Adipose tissue (tissue), 3 donors: ENCODE measurements around the gene CEP170B. TPM values are rescaled to one million over a fixed set of nuclear protein-coding genes. Genes with fewer than 3 reads are reported as not detected.
"Not testable (repeated sequence)": the region's sequence is repeated elsewhere in the genome, so short reads cannot be mapped to it uniquely, and the experiment has no call there.

Experiments
- H3K27ac ChIP-seq: one replicate; pipeline ENCODE4 v1.5.1; 2013; ENCODE audit warnings: low read depth, low read length
- WGBS, 3 donors: extraction: QIAGEN DNeasy Blood & Tissue Kit; methylation state at CpG; one replicate each; pipeline ENCODE4 v1.1.7; 2013; 5-methylcytosine and 5-hydroxymethylcytosine counted together
- polyA plus RNA-seq, 3 donors: library from polyadenylated mRNA; stranded (reverse); fragments of 200-250 nt; gene quantifications; one replicate each; pipeline ENCODE4 v1.2.3, GENCODE V29; 2013
- donor health status: healthy with polysubstance abuse.
- donor health status: Bipolar disorder and iron deficiency.
- donor health status: healthy.

Gene CEP170B
- polyA plus RNA-seq, 3 donors, result 10.2 to 17.1 (median 11.8) TPM

- H3K27ac ChIP-seq, result not testable (repeated sequence)
- 89 to 96% (median 93%) methylated on average over 18 to 20 of the region's 20 CpGs for WGBS, 3 donors
Observed at GRCh38 chr14:104945266-104945665, 80.2 kb downstream of the CEP170B start.

Other genes with a start within 250 kb of the CEP170B start
- 100 to 1,000 TPM in 2 of 3 donors, 10 to 100 TPM in 1; 20.3 to 105 (median 101) TPM for gene INF2, start 175.7 kb upstream of the CEP170B start, polyA plus RNA-seq
- gene ADSS1, start 141.0 kb upstream of the CEP170B start, polyA plus RNA-seq, result 10 to 100 TPM in 2 of 3 donors, 1 to 10 TPM in 1; 4.3 to 13.6 (median 12.6) TPM
- 100 to 1,000 TPM; 148 to 213 (median 182) TPM for gene SIVA1, start 112.1 kb upstream of the CEP170B start, polyA plus RNA-seq
- 100 to 1,000 TPM in 2 of 3 donors, 10 to 100 TPM in 1; 70.4 to 158 (median 126) TPM for gene AKT1, start 69.5 kb upstream of the CEP170B start, polyA plus RNA-seq
- 1 to 10 TPM; 2.8 to 8.4 (median 5.2) TPM for gene ZBTB42, start 64.2 kb upstream of the CEP170B start, polyA plus RNA-seq
- under 1 TPM in 2 of 3 donors, not detected in 1; 0.07 to 0.15 TPM for gene PLD4, start 59.6 kb downstream of the CEP170B start, polyA plus RNA-seq
- 10 to 100 TPM in 1 of 3 donors, 1 to 10 TPM in 1, under 1 TPM in 1; 0.72 to 15.6 (median 2.9) TPM for gene AHNAK2, start 113.1 kb downstream of the CEP170B start, polyA plus RNA-seq
- 10 to 100 TPM in 1 of 3 donors, 1 to 10 TPM in 2; 2.2 to 10.9 (median 2.8) TPM for gene CLBA1, start 120.5 kb downstream of the CEP170B start, polyA plus RNA-seq
- gene CDCA4, start 155.8 kb downstream of the CEP170B start, polyA plus RNA-seq, result 1 to 10 TPM; 2.5 to 4.0 (median 3.5) TPM
- gene GPR132, start 200.2 kb downstream of the CEP170B start, polyA plus RNA-seq, result 1 to 10 TPM in 2 of 3 donors, under 1 TPM in 1; 0.37 to 2.7 (median 2.4) TPM